Esophagus squamous epithelium (tissue), 5 donors: ENCODE results near the gene NR3C2. TPM values are rescaled to one million over a fixed set of nuclear protein-coding genes. Genes with fewer than 3 reads are reported as not detected.
"Not testable (repeated sequence)": the region's sequence is repeated elsewhere in the genome, so short reads cannot be mapped to it uniquely, and the experiment has no call there.

Source experiments
- DNase-seq: peaks from one replicate; lab custom pipeline; 2025; lab: John Stamatoyannopoulos, UW
- H3K27ac ChIP-seq, 4 donors: fragments of 200-600 bp; sonication (generic); one replicate each; pipeline ENCODE4 v1.5.1; 2016 to 2019; ENCODE audit warnings: mild to moderate bottlenecking in 1 of 4
- H3K27me3 ChIP-seq, 4 donors: fragments of 200-600 bp; sonication (generic); 1 replicate in 3 of 4; 2 replicates in 1 of 4; pipeline versions ENCODE4 v1.5.1 to v1.6.0; 2017 to 2021; ENCODE audit warnings: antibody characterized with exemption in 1 of 4
- H3K36me3 ChIP-seq, 3 donors: fragments of 200-600 bp; sonication (generic); one replicate each; pipeline ENCODE4 v1.5.1; 2016 to 2019
- H3K4me1 ChIP-seq, 3 donors: fragments of 200-600 bp; sonication (generic); one replicate each; pipeline ENCODE4 v1.5.1; 2017 to 2019
- H3K4me3 ChIP-seq, 4 donors: fragments of 200-600 bp; sonication (generic); 1 replicate in 3 of 4; 2 replicates in 1 of 4; pipeline ENCODE4 v1.5.1; 2016 to 2019; ENCODE audit warnings: mild to moderate bottlenecking in 2 of 4, moderate library complexity in 1 of 4
- H3K9me3 ChIP-seq, 3 donors: fragments of 200-600 bp; sonication (generic); one replicate each; pipeline ENCODE4 v1.5.1; 2016 to 2019
- CTCF ChIP-seq, 6 experiments: fragments of 450-650 bp in 4 of 6; fragments of 200-600 bp in 2 of 6; sonication (generic) in 2 of 6; IDR thresholded peaks; one replicate each; pipeline ENCODE4 v1.5.1; 2016 to 2019; ENCODE audit warnings: antibody characterized with exemption in 6 of 6, mild to moderate bottlenecking in 4 of 6, moderate library complexity in 4 of 6
- POLR2A ChIP-seq, 4 donors: fragments of 450-650 bp; IDR thresholded peaks; one replicate each; pipeline ENCODE4 v1.6.1; 2017; ENCODE audit warnings: antibody characterized with exemption in 4 of 4, mild to moderate bottlenecking in 4 of 4, moderate library complexity in 3 of 4
- WGBS, 2 donors: methylation state at CpG; one replicate each; pipeline ENCODE4 v1.1.5; 2018; 5-methylcytosine and 5-hydroxymethylcytosine counted together
- intact Hi-C: fragments of 100-400 bp; cut with DNase I; formaldehyde crosslinking; loops from one replicate; pipeline ENCODE4 v1.15.0; 2022
- total RNA-seq, 4 donors: library from RNA; depleted of rRNA; stranded (reverse); fragments of >200 nt; gene quantifications; one replicate each; pipeline ENCODE4 v1.1.0, GENCODE V29; 2016
- donor health status: DM: yes; HTN: yes; CAD: no.

Gene NR3C2
- total RNA-seq, 4 donors from 2014 or later, result 1.2 to 5.3 (median 2.3) TPM

DNA sequence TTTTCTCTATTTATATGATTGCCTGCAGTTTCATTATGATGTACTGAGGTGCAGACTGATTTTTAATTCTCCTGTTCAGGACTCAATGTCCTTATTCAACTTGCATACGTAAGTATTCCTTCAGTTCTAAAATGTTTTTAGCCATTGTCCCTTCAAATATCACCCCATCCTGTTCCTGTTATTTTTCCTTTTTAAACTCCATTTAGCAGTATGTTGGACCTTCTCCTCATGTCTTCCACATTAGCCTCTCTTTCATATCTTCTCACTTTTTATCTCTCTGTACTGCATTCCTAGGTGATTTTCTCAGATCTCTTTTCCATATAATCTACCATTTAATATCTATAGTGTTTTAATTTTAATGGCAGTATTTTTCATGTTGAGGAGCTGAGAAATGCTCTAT is 317.7 kb downstream of the NR3C2 start:
- Histone ChIP-seq H3K27ac (no peak overlapping the region), H3K4me1 (no peaks in the 10 kb centered on the region), H3K27me3 (no peaks in the 10 kb centered on the region), H3K36me3 (peaks cover 0 to 11% (median 0%) of the 10 kb centered on the region in 3 donors), H3K9me3 (peaks cover 0 to 30% (median 20%) of the 10 kb centered on the region in 3 donors), H3K4me3 (no peak overlapping the region)
- TF ChIP-seq CTCF (IDR thresholded peaks at IDR 0.05) (no peak), POLR2A (IDR thresholded peaks at IDR 0.05) (no peak)
- no peak for DNase-seq
- WGBS, 2 donors, result 48 to 89% methylated on average over 1 of the region's 1 CpG
- intact Hi-C loops, result no loop called here

DNA sequence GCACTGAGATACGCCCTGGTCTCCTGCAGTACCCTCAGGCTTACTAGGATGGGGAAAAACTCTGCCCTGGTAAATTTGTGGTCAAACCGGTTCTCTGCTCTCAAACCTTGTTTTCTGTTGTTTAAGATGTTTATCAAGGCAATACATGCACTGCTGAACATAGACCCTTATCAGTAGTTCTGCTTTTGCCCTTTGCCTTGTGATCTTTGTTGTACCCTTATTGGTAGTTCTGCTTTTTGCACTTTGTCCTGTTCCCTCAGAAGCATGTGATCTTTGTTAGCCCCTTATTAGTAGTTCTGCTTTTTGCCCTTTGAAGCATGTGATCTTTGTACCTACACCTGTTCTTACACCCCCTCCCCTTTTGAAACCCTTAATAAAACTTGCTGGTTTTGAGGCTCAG is 319.1 kb downstream of the NR3C2 start:
- H3K9me3 ChIP-seq, result peaks cover 0 to 30% (median 20%) of the 10 kb centered on the region in 3 donors
- DNase-seq, intact Hi-C loops, H3K27me3 ChIP-seq, H3K27ac ChIP-seq, H3K4me1 ChIP-seq, H3K4me3 ChIP-seq: not testable (repeated sequence)
- H3K36me3 ChIP-seq, result peaks cover 0 to 17% (median 0%) of the 10 kb centered on the region in 3 donors
- 79 to 96% methylated on average over 2 of the region's 2 CpGs for WGBS, 2 donors

GRCh38 chr4:148120216-148120615 is 322.0 kb downstream of the NR3C2 start:
- no peak for TF ChIP-seq POLR2A (IDR thresholded peaks at IDR 0.05)
- TF ChIP-seq CTCF (IDR thresholded peaks at IDR 0.05), result no peak
- Histone ChIP-seq H3K4me3 (no peak overlapping the region), H3K27me3 (no peaks in the 10 kb centered on the region), H3K4me1 (peaks cover 0 to 18% (median 0%) of the 10 kb centered on the region in 3 donors), H3K36me3 (peaks cover 0 to 17% (median 0%) of the 10 kb centered on the region in 3 donors), H3K9me3 (peaks cover 0 to 28% (median 20%) of the 10 kb centered on the region in 3 donors), H3K27ac (no peak overlapping the region)
- intact Hi-C loops, result no loop called here
- DNase-seq, result no peak
- 65 to 73% methylated on average over 3 of the region's 3 CpGs for WGBS, 2 donors

GRCh38 chr4:148118633-148119032 is 323.6 kb downstream of the NR3C2 start:
- intact Hi-C loops, result no loop called here
- Histone ChIP-seq H3K27ac (no peak overlapping the region), H3K4me3 (no peak overlapping the region), H3K4me1 (peaks cover 0 to 18% (median 0%) of the 10 kb centered on the region in 3 donors), H3K27me3 (no peaks in the 10 kb centered on the region), H3K9me3 (peaks cover 0 to 13% (median 8%) of the 10 kb centered on the region in 3 donors), H3K36me3 (peaks cover 0 to 22% (median 0%) of the 10 kb centered on the region in 3 donors)
- no peak for DNase-seq
- 85 to 88% methylated on average over 3 of the region's 3 CpGs for WGBS, 2 donors
- TF ChIP-seq CTCF (IDR thresholded peaks at IDR 0.05) (no peak), POLR2A (IDR thresholded peaks at IDR 0.05) (no peak)

- H3K4me1 ChIP-seq, result peaks cover 0 to 18% (median 0%) of the 10 kb centered on the region in 3 donors
- 87 to 91% methylated on average over 4 of the region's 4 CpGs for WGBS, 2 donors
- DNase-seq, result no peak
- H3K4me3 ChIP-seq, result no peak overlapping the region
- peaks cover 0 to 26% (median 0%) of the 10 kb centered on the region in 3 donors for H3K36me3 ChIP-seq
- no peaks in the 10 kb centered on the region for H3K27me3 ChIP-seq
- intact Hi-C loops, result no loop called here
- peaks cover 0 to 8% (median 3%) of the 10 kb centered on the region in 3 donors for H3K9me3 ChIP-seq
- no peak overlapping the region for H3K27ac ChIP-seq
- TF ChIP-seq POLR2A (IDR thresholded peaks at IDR 0.05), result no peak
- no peak for TF ChIP-seq CTCF (IDR thresholded peaks at IDR 0.05)
Measured at GRCh38 chr4:148118179-148118578, 324.0 kb downstream of the NR3C2 start.

- Histone ChIP-seq H3K36me3 (peaks cover 0 to 37% (median 0%) of the 10 kb centered on the region in 3 donors), H3K4me1 (peaks cover 0 to 18% (median 0%) of the 10 kb centered on the region in 3 donors), H3K4me3 (no peak overlapping the region), H3K9me3 (no peaks in the 10 kb centered on the region), H3K27ac (no peak overlapping the region), H3K27me3 (no peaks in the 10 kb centered on the region)
- TF ChIP-seq POLR2A (IDR thresholded peaks at IDR 0.05), result no peak
- no peak for TF ChIP-seq CTCF (IDR thresholded peaks at IDR 0.05)
- 42 to 54% methylated on average over 4 of the region's 4 CpGs for WGBS, 2 donors
- intact Hi-C loops, result no loop called here
- DNase-seq, result no peak
Measured at GRCh38 chr4:148116969-148117368, 325.2 kb downstream of the NR3C2 start.
